Endothelial cell of umbilical vein (primary cell): ENCODE results near the gene ANKFN1. TPM values are rescaled to one million over a fixed set of nuclear protein-coding genes. Genes with fewer than 3 reads are reported as not detected.

Source experiments
- BruUV-seq: library from RNA; stranded (reverse); fragments of 400-500 nt; replicated peaks from 2 replicates; lab custom pipeline; 2021; lab: Mats Ljungman, UMichigan
- CTCF ChIA-PET: fragments of 300-600, 350-600 bp; sonication (Branson Sonifier 250); formaldehyde crosslinking; loops from one replicate; lab custom pipeline; 2021; ENCODE audit warnings: antibody characterized with exemption, inconsistent platforms; lab: Charles Lee
- POLR2A ChIA-PET: fragments of 300-600, 350-600 bp; sonication (Branson Sonifier 250); formaldehyde crosslinking; loops from one replicate; lab custom pipeline; 2021; ENCODE audit warnings: antibody characterized with exemption, inconsistent platforms; lab: Charles Lee
- DNase-seq: peaks from one replicate; pipeline ENCODE4 v3.0.0-alpha.2; 2011; ENCODE audit warnings: low read depth, low spot score
- FAIRE-seq: peaks from 2 replicates; lab custom pipeline; 2011; peaks lifted over from hg19 to GRCh38; lab: Jason Lieb, UNC
- H2AFZ ChIP-seq: 2 replicates; pipeline ENCODE4 v1.6.0; 2012; ENCODE audit warnings: low read depth, low read length, control low read depth, inconsistent platforms
- H3K27ac ChIP-seq: 2 replicates; pipeline ENCODE4 v1.5.1; 2011; ENCODE audit warnings: low read depth, mild to moderate bottlenecking, control low read depth, low read length, moderate library complexity; ENCODE audit not compliant: insufficient read depth
- H3K27me3 ChIP-seq, 2 experiments: 2 replicates each; pipeline versions ENCODE4 v1.6.0 to v1.6.1; 2011; ENCODE audit warnings: low read length in 2 of 2, mixed read lengths in 1 of 2; ENCODE audit not compliant: control insufficient read depth in 2 of 2, insufficient read depth in 2 of 2
- H3K36me3 ChIP-seq, 2 experiments: 2 replicates in 1 of 2; 3 replicates in 1 of 2; pipeline ENCODE4 v1.5.1; 2011; ENCODE audit warnings: low read length in 2 of 2, mild to moderate bottlenecking in 1 of 2, moderate library complexity in 1 of 2; ENCODE audit not compliant: control insufficient read depth in 2 of 2, insufficient read depth in 2 of 2; ENCODE audit errors: extremely low read depth in 1 of 2
- H3K4me1 ChIP-seq: 3 replicates; pipeline ENCODE4 v1.5.1; 2011; ENCODE audit warnings: mild to moderate bottlenecking, low read length; ENCODE audit not compliant: control insufficient read depth, insufficient read depth; ENCODE audit errors: extremely low read depth
- H3K4me2 ChIP-seq: 2 replicates; pipeline ENCODE4 v1.6.1; 2011; ENCODE audit warnings: low read length, control low read depth, mixed read lengths; ENCODE audit not compliant: insufficient read depth
- H3K4me3 ChIP-seq, 3 experiments: fragments of 200-600 bp in 1 of 3; sonication (generic), shearing (Covaris generic) in 1 of 3; replicated peaks in 1 of 3; 2 replicates each; pipeline ENCODE4 v1.5.1; 2011 to 2016; ENCODE audit warnings: control low read depth in 3 of 3, low read length in 3 of 3, mild to moderate bottlenecking in 2 of 3, inconsistent platforms in 1 of 3, low read depth in 1 of 3, moderate library complexity in 1 of 3; ENCODE audit not compliant: insufficient read depth in 1 of 3
- H3K79me2 ChIP-seq: 2 replicates; pipeline ENCODE4 v1.6.0; 2012; ENCODE audit warnings: low read length, inconsistent platforms; ENCODE audit not compliant: control insufficient read depth, insufficient read depth
- H3K9ac ChIP-seq: replicated peaks from 2 replicates; pipeline ENCODE3; 2011; ENCODE audit warnings: low read length, control low read depth; ENCODE audit not compliant: insufficient read depth; ENCODE audit errors: extremely low read depth
- H3K9me1 ChIP-seq: replicated peaks from 3 replicates; pipeline ENCODE4 v1.6.0; 2011; ENCODE audit warnings: mild to moderate bottlenecking, low read length; ENCODE audit not compliant: control insufficient read depth, insufficient read depth; ENCODE audit errors: extremely low read depth
- H3K9me3 ChIP-seq: replicated peaks from 2 replicates; pipeline ENCODE4 v1.5.1; 2012; ENCODE audit warnings: low read length, inconsistent platforms; ENCODE audit not compliant: control insufficient read depth, insufficient read depth
- H4K20me1 ChIP-seq: replicated peaks from 2 replicates; pipeline ENCODE3; 2011; ENCODE audit warnings: mild to moderate bottlenecking, low read length; ENCODE audit not compliant: control insufficient read depth, insufficient read depth; ENCODE audit errors: extremely low read depth
- CTCF ChIP-seq, 2 donors: IDR thresholded peaks; 1 replicate in 1 of 2; 2 replicates in 1 of 2; pipeline ENCODE4 v1.5.1; 2011; ENCODE audit warnings: low read length in 2 of 2, mild to moderate bottlenecking in 2 of 2, moderate library complexity in 2 of 2, control low read depth in 1 of 2, inconsistent platforms in 1 of 2, low read depth in 1 of 2; ENCODE audit not compliant: insufficient read depth in 1 of 2; ENCODE audit errors: extremely low read depth in 1 of 2
- EZH2 ChIP-seq: IDR thresholded peaks from 2 replicates; pipeline ENCODE4 v1.6.1; 2012; ENCODE audit warnings: borderline replicate concordance, low read depth, mild to moderate bottlenecking, moderate library complexity, low read length, inconsistent platforms; ENCODE audit not compliant: severe bottlenecking
- FOS ChIP-seq: IDR thresholded peaks from 2 replicates; pipeline ENCODE4 v1.6.1; 2011; ENCODE audit warnings: mild to moderate bottlenecking, low read length, moderate library complexity, borderline replicate concordance; ENCODE audit not compliant: insufficient read depth
- GATA2 ChIP-seq: IDR thresholded peaks from 2 replicates; pipeline ENCODE4 v1.7.0; 2011; ENCODE audit warnings: low read depth, mild to moderate bottlenecking, moderate library complexity, mixed read lengths, low read length; ENCODE audit not compliant: insufficient read length, insufficient read depth
- JUN ChIP-seq: IDR thresholded peaks from 2 replicates; pipeline ENCODE4 v1.6.1; 2011; ENCODE audit warnings: borderline replicate concordance, low read depth; ENCODE audit not compliant: insufficient read length, insufficient read depth
- MYC ChIP-seq: IDR thresholded peaks from one replicate; pipeline ENCODE4 v1.6.1; 2011; ENCODE audit warnings: mild to moderate bottlenecking, low read depth, low read length
- POLR2A ChIP-seq: IDR thresholded peaks from 2 replicates; pipeline ENCODE4 v1.6.1; 2012; ENCODE audit warnings: low read depth, mild to moderate bottlenecking, control low read depth, low read length
- POLR2AphosphoS5 ChIP-seq: IDR thresholded peaks from 2 replicates; pipeline ENCODE4 v1.6.1; 2012; ENCODE audit warnings: low read depth, mild to moderate bottlenecking, control low read depth, low read length, moderate library complexity; ENCODE audit not compliant: insufficient read depth
- dilution Hi-C: fragments of 300-500 bp; cut with MboI; formaldehyde crosslinking; loops from one replicate; pipeline ENCODE4 v1.15.0; 2019; ENCODE audit warnings: low sequenced_read_pairs; ENCODE audit not compliant: extremely low pct_ligation_motif_present
- intact Hi-C: fragments of 100-400 bp; cut with micrococcal nuclease; formaldehyde crosslinking; loops from one replicate; pipeline ENCODE4 v1.10.0; 2022
- polyA plus RNA-seq, 4 experiments: library from polyadenylated mRNA; depleted of rRNA in 3 of 4; stranded (reverse) in 3 of 4; unstranded in 1 of 4; fragments of >200 nt; gene quantifications; 2 replicates each; pipeline versions ENCODE4 v1.2.1 to v1.2.3, GENCODE V29; 2011 to 2012; ENCODE audit warnings: missing spikeins in 1 of 4
- total RNA-seq: library from RNA; stranded (reverse); gene quantifications from 2 replicates; pipeline ENCODE4 v1.2.3, GENCODE V29; 2021
- TF ChIP-seq, protein P1 (sequence below): IDR thresholded peaks from 2 replicates; pipeline ENCODE4 v1.6.1; 2011; ENCODE audit not compliant: insufficient read depth, insufficient read length

Gene ANKFN1
- total and polyA plus RNA-seq, 2 donors (not counting 3 experiments of a cell fraction or from before 2014, with no cell fraction given): 0.15 TPM; not detected in 1

GRCh38 chr17:56495556-56495955 lies 342.3 kb downstream of the ANKFN1 start:
- no peak for FAIRE-seq
- ChIA-PET CTCF (interaction anchor here (5.1 kb wide), 1 partner anchor 219 kb away, joined by 186 read pairs; no protein-coding TSS in a partner anchor), POLR2A (no interaction called here)
- Histone ChIP-seq H3K4me1 (no peaks in the 10 kb centered on the region), H2AFZ (no peak overlapping the region), H3K9me1 (no peaks in the 10 kb centered on the region), H3K79me2 (no peaks in the 10 kb centered on the region), H3K9ac (no peak overlapping the region), H3K9me3 (no peaks in the 10 kb centered on the region), H3K4me2 (no peak overlapping the region), H3K36me3 (no peaks in the 10 kb centered on the region), H3K27me3 (peaks cover 0 to 9% of the 10 kb centered on the region in 2 experiments), H3K27ac (no peak overlapping the region), H4K20me1 (no peaks in the 10 kb centered on the region), H3K4me3 (no peak overlapping the region)
- intact Hi-C loops (no loop called here), dilution Hi-C loops (no loop called here)
- no peak for DNase-seq
- TF ChIP-seq POLR2A: no peak
- TF ChIP-seq FOS: no peak
- TF ChIP-seq EZH2: no peak
- no peak for TF ChIP-seq CTCF (IDR thresholded peaks at IDR 0.05; ENCODE audit: extremely low read depth in 1 of 2, insufficient read depth in 1 of 2, low read depth in 1 of 2, low read length in 2 of 2)
- TF ChIP-seq JUN: no peak
- no peak for TF ChIP-seq GATA2
- no peak for TF ChIP-seq POLR2AphosphoS5
- TF ChIP-seq MYC: no peak
- TF ChIP-seq, protein P1, sequence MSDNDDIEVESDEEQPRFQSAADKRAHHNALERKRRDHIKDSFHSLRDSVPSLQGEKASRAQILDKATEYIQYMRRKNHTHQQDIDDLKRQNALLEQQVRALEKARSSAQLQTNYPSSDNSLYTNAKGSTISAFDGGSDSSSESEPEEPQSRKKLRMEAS: no peak
- BruUV-seq: no TSS peak
